NCI-H146 treated with DMSO at 0.1 percent for 48 hours (cell line): ENCODE data around the gene MGAT4A.
"Not testable (repeated sequence)": the region's sequence is repeated elsewhere in the genome, so short reads cannot be mapped to it uniquely, and the experiment has no call there.

Experiments used
- DNase-seq: peaks from one replicate; lab custom pipeline; 2025; ENCODE audit not compliant: unreplicated experiment; lab: John Stamatoyannopoulos, UW

The MGAT4A gene

DNA sequence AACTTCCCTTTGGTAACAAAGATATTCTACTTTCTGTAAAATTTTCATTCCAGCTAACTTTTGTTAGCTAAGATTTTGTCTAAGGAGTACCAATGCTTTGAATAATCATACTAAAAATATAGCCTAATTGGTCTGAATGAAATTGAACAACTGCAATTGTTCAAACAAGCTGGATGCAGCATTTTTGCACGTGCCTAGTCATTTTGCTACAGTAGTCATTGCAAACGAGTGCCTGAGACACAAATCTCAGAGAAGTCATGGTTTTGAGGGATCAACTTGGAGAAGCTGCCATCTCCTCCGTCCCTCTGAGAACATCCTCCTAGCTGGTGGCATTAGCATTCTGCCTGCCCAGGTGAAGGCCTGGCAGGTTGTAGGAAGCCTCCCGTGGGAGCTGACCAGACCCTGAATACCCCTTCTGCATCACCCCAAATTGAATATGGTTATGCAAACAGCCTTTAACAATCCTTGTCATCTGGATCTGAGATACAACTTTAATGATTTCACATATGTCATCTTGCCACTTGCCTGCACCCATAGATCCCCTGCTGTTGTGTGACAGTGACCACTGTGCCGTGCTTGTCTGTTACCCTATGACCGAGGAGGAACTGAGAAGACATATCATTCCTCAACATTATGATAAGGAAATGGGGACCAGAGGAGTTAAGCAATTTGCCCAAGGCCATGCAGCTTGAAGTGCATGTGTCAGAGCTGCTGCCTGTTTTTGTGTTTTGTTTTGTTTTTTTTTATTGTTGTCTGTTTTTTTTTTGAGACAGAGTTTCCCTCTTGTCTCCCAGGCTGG lies 29.1 kb upstream of the MGAT4A start:
- no peak for DNase-seq

GRCh38 chr2:98759338-98759737 lies 28.4 kb upstream of the MGAT4A start:
- DNase-seq, result no peak

DNA sequence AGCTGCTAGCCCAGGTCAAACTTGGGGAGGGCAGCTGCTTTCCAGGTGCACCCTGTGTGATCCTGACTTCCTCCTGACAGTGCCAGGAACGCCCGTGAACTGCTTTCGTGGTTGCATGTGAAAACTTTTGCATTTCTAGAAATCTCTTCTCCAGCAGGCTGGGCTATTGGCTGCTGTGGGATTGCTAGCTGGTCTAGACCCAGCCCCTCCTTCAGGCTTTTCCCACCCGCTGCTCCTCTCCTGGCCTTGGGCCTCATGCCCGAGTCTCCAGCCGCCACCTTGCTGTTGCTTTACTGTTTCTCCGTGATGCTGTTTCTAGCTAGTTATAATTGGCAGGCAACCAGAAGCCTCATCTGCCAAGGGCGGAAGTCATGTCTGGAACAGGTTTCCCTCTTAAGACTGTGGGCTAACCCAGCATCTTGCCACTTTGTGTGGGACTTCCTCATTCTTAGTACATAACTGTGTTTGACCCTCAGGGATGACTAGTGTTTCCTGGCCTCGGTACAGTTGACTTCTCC lies 27.0 kb upstream of the MGAT4A start:
- no peak for DNase-seq

DNA sequence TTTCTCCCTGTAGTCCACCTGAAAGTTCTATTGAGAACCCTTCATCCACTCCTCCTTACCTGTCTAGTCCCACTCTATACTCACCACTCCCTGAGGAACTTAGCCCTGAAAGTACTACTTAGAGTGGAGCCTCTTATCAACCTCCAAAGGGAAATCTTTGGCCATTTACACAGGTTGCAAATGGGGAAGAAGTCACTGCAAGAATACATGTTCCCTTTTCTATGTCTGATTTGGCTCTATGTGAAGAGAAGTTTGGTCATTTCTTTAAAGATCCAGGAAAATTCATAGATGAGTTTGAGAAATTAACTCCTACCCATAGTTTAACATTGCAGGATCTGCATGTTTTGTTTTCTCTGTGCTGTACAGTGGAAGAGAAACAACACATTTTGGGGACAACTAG lies 22.9 kb upstream of the MGAT4A start:
- no peak for DNase-seq

- DNase-seq, result not testable (repeated sequence)
These were observed 21.8 kb upstream of the MGAT4A start for GRCh38 chr2:98752711-98753110.

- no peak for DNase-seq
These were observed 20.8 kb upstream of the MGAT4A start for GRCh38 chr2:98751748-98752147.

DNA sequence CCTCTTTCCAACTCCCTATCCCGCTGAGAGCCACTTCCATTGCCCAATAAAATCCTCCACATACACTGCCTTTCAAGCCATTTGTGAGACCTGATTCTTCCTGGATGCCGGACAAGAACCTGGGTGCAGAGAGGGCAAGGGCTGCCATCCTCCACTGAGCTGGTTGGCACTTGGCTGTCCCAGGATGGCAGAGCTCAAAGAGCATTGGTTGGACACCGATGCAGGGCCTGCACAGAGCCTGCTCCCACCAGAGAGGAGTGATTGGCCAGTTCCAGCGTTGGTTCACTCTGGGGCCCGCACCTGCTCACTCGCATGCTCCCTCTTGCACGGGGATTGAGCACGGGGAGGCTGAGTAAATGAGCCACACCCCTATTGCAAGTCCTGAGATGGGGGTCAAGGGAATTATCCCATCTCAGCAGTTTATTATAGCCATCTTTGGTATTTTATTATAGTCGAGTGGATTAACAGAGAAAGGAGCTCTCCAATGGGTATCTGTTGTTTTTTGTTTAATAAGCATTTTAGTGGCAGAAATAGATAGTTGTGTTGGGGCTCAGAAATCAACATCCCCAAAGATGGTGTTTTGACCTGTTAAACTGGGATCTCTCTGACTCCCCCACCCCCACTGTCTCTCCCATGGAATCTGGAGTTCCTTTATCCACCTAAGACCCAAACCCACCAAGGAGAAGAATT lies 19.8 kb upstream of the MGAT4A start:
- DNase-seq, result no peak

GRCh38 chr2:98749066-98749450 lies 18.1 kb upstream of the MGAT4A start:
- DNase-seq, result no peak

GRCh38 chr2:98748292-98749065 lies 17.5 kb upstream of the MGAT4A start:
- DNase-seq, result no peak

DNA sequence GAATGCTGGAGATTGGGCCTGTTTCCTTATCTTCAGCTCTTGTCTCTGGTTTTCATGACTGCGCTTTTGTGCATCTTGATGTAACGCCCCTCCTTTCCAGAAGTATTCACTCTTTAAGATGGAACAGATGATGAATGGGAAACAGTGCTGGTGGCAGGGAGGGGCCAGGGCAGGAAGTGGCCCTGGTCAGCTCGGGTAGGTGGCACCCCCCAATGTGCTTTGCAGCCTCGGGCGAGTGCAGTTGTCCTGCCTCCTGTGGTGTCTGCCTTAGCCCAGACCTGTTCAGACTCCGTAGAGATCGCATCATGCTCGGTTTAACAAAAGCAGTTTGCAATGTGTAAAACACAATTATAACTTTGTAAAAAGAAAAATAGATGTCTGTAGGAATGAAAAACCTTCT lies 17.0 kb upstream of the MGAT4A start:
- peak; percentile 73 for DNase-seq

GRCh38 chr2:98746426-98746825 lies 15.5 kb upstream of the MGAT4A start:
- DNase-seq, result no peak

DNA sequence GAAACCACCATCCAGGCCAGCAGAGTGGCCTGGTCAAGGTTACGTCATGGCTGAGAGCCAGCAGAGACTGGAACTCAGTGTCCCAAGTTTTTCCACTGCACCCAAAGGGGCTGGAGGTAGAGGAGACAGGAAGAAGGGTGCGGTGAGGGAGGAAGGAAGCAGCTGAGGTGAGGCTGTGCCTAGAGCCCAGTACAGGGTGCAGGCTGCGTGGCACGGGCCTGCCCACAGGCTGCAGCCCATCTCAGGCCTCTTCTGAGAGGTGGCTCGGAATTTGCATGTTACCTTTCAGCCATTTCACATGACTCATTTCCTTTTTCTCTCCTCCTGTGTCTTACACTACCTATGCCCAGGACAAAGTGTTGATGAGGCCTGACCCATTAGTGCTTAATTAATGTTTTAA lies 13.7 kb upstream of the MGAT4A start:
- DNase-seq, result no peak

DNA sequence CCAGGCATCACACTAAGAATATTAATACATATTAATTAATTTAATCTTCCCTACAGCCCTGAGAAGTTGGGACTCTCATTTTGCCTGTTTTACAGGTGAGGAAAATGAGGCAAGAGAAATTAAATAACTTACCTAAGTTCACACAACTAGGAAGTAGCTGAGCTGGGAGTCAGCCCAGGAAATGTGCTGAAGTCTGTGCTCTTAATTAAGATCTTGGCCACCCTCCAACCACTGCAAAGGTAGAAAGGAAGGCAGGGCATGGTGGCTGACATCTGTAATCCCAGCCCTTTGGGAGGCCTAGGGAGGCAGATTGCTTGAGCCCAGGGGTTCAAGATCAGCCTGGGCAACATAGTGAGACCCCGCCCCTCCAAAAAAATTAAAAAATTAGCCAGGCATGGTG lies 12.9 kb upstream of the MGAT4A start:
- DNase-seq, result no peak

DNA sequence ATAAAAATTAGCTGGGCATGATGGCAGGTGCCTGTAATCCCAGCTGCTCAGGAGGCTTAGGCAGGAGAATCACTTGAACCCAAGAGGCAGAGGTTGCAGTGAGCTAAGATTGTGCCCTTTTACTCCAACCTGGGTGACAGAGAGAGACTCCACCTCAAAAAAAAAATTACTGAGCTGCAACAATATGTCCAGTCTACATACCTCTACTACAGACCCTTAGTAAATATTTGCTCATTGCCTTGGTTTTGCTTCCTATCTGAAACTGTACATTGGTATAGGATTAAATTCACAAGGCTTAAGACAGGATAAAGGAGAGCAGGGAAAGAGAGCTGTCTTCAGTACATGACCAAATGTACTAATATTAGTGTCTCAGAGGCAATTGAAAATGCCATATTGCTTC lies 8.1 kb upstream of the MGAT4A start:
- no peak for DNase-seq

DNA sequence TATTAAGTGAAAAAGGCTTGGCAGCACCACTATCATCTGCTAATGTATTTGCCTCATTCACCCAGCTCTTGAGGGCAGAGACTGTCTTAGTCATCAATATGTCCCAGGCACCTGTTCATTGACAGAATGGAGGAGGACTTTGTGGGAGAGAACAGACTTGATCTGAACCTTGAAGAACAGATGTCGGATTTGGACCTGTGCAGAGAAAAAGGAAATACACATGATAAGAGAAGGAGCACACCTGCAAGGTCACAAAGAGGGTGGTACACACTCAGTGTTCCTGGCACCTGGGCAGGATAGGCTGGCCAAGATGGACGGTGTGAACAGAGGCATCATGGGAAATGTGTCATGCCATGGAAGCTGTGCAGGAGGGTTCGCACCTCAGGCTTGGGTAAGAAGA lies 7.4 kb upstream of the MGAT4A start:
- DNase-seq, result no peak

GRCh38 chr2:98737848-98738247 lies 6.9 kb upstream of the MGAT4A start:
- DNase-seq, result no peak

DNA sequence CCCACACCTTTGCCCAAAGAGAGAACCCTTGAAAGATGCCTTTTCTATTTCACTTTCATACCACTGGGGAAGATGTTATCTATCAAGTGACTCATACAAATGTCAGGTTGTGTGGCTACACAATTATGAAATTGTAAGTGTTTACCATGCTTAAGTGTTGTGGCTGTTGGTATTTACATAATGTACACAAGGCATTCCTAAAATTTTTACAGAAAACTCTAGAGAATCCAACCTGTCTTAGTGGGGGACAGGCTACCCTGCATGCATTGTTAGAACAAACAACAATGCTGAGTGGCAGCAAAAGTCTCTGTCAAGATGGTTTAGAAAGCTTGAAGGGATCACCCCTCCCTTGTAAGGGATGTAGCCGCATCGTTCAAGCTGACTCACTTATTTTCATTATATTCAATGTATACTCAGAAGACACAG lies 5.5 kb upstream of the MGAT4A start:
- DNase-seq, result no peak

DNA sequence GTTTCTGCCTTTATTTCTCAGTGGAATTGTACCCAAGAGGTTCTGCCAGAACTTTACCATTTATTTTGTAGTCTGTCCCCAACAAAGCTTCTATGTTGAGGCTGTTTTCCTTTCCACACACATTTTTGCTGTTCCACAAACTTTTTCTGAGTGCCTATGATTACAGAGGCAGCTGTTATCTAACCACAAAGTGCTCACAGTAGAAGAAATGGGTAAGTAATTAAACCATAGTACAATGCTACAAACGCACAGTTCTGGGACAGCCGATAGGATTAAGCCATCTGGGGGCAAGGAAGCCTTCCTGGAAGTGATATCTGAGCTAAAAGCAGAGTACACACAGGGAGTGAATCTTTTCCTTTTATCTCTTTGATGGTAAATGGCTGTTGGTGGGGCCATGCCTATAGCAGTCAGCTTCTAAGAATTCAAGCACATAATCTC lies 3.9 kb upstream of the MGAT4A start:
- DNase-seq, result no peak

DNA sequence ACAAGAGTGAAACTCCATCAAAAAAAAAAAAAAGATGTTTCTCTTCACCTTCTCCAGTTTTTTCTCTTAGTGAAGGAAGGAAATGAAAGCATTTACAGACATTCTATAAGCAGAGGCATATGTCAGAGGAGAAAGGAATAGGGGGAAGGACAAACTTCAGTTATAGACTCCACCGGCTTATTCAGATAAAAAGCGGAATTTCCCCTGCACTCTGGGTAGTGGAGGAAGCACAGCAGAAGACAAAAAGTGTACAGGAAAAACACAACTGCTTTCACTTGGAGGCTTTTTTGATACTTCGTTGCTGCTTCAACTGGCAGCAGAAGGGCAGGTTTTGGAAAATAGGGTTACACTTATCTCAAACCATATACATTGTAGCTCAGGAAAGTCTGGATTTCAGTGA lies 3.2 kb upstream of the MGAT4A start:
- DNase-seq, result no peak

DNA sequence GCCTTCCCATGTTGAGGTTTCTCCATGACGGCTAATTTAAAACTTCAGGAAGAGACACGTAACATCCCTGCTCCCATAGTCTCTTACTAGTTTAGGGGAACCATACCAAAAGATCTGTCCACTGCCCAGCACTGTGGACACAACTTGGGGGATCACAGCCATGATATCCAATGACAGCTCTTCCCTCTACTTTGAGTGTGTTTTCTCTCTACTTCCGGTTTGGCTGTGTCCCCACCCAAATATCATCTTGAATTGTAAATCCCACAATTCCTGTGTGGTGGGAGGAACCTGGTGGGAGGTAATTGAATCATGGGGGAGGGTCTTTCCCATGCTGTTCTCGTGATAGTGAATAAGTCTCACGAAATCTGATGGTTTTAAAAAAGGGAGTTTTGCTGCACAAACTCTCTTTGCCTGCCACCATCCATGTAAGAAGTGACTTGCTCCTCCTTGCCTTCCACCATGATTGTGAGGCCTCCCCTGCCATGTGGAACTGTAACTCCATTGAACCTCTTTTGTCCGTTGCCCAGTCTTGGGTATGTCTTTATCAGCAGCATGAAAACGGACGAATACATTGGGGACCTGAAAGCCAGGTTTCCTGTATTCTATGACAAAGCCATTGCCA lies 1.6 kb upstream of the MGAT4A start:
- no peak for DNase-seq

DNA sequence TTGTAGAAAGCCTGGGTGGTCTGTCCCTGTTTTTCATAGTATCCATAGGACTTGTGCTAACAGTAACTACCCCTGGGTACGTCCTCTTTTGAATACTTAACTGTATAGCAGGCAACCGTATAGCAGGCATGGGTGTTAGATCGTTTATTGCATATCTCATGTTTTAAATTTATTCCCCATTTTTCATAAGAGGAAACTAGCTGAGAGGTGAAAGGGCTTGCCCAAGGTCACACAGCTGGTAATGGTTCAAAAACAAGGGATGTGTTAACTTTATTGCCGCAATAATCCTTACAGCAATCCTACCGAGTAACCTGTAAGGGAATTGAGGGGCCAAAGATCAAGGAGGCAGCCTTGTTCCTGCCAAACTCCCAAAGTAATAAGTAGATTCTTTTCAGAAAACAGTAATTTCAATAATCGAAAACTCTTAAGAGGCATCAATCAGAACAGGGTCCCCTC lies 990 bp upstream of the MGAT4A start:
- no peak for DNase-seq
